HepG2 (cell line): ENCODE results near the gene PSMG3. TPM values are rescaled to one million over a fixed set of nuclear protein-coding genes. Genes with fewer than 3 reads are reported as not detected.
A peak's percentile ranks its signal among the peaks of the same experiment; 100 is the strongest.

Source experiments
- AHR ChIP-seq: IDR thresholded peaks from 2 replicates; pipeline ENCODE4 v1.6.1; 2018; ENCODE audit warnings: missing genetic modification reagents, missing compliant biosample characterization
- CBFB ChIP-seq: sonication (generic); formaldehyde crosslinking; IDR thresholded peaks from 2 replicates; pipeline ENCODE4 v1.4.0; 2020; ENCODE audit warnings: missing genetic modification reagents
- EEA1 ChIP-seq: sonication (generic); formaldehyde crosslinking; IDR thresholded peaks from 2 replicates; pipeline ENCODE4 v1.5.1; 2020; ENCODE audit warnings: mild to moderate bottlenecking, missing genetic modification reagents, borderline replicate concordance
- EZH2 ChIP-seq: conservative IDR thresholded peaks from 2 replicates; pipeline ENCODE4 v1.6.1; 2012; ENCODE audit warnings: mild to moderate bottlenecking, low read depth, low read length, moderate library complexity
- GATAD1 ChIP-seq: IDR thresholded peaks from 2 replicates; pipeline ENCODE4 v1.6.1; 2016; ENCODE audit warnings: missing genetic modification reagents, missing compliant biosample characterization
- HNF4G ChIP-seq, 2 experiments: sonication (generic) in 1 of 2; formaldehyde crosslinking in 1 of 2; IDR thresholded peaks; 2 replicates each; pipeline versions ENCODE4 v1.4.0 to v1.6.1; 2011 to 2020; ENCODE audit warnings: borderline replicate concordance in 2 of 2, low read depth in 2 of 2, mild to moderate bottlenecking in 2 of 2, low read length in 1 of 2, missing genetic modification reagents in 1 of 2, moderate library complexity in 1 of 2
- KAT8 ChIP-seq: IDR thresholded peaks from 2 replicates; pipeline ENCODE4 v1.6.1; 2016; ENCODE audit warnings: missing genetic modification reagents, missing compliant biosample characterization
- PRDM10 ChIP-seq: sonication (generic); formaldehyde crosslinking; IDR thresholded peaks from 2 replicates; pipeline ENCODE4 v1.4.0; 2020; ENCODE audit warnings: low read depth, missing genetic modification reagents
- RBFOX2 ChIP-seq: fragments of 200-400 bp; formaldehyde crosslinking; IDR thresholded peaks from 2 replicates; pipeline ENCODE4 v1.6.1; 2017; ENCODE audit warnings: low read depth, mild to moderate bottlenecking, low read length
- SIX1 ChIP-seq: sonication (generic); formaldehyde crosslinking; IDR thresholded peaks from 2 replicates; pipeline ENCODE4 v1.4.0; 2020; ENCODE audit warnings: missing genetic modification reagents, borderline replicate concordance
- TAF1 ChIP-seq: sonication (generic); formaldehyde crosslinking; IDR thresholded peaks from 2 replicates; pipeline ENCODE4 v1.4.0; 2020; ENCODE audit warnings: missing genetic modification reagents
- TARDBP ChIP-seq: sonication (generic); formaldehyde crosslinking; IDR thresholded peaks from 2 replicates; pipeline ENCODE4 v1.8.0; 2022; ENCODE audit warnings: mild to moderate bottlenecking, missing genetic modification reagents
- TEF ChIP-seq: sonication (generic); formaldehyde crosslinking; IDR thresholded peaks from 2 replicates; pipeline ENCODE4 v1.5.0; 2020; ENCODE audit warnings: missing genetic modification reagents
- ZBTB26 ChIP-seq: IDR thresholded peaks from 2 replicates; pipeline ENCODE4 v1.6.1; 2016; ENCODE audit warnings: missing compliant biosample characterization, missing genetic modification reagents, borderline replicate concordance
- ZNF331 ChIP-seq: sonication (generic); formaldehyde crosslinking; IDR thresholded peaks from 2 replicates; pipeline ENCODE4 v1.4.0; 2020; ENCODE audit warnings: missing genetic modification reagents
- ZNF343 ChIP-seq: sonication (generic); formaldehyde crosslinking; IDR thresholded peaks from 2 replicates; pipeline ENCODE4 v1.4.0; 2020; ENCODE audit warnings: mild to moderate bottlenecking, missing genetic modification reagents
- ZNF354B ChIP-seq: sonication (generic); formaldehyde crosslinking; IDR thresholded peaks from 2 replicates; pipeline ENCODE4 v1.8.0; 2022; ENCODE audit warnings: mild to moderate bottlenecking, missing genetic modification reagents
- ZNF530 ChIP-seq: sonication (generic); formaldehyde crosslinking; IDR thresholded peaks from 2 replicates; pipeline ENCODE4 v1.5.0; 2020; ENCODE audit warnings: low read depth, mild to moderate bottlenecking, missing genetic modification reagents
- ZNF691 ChIP-seq: sonication (generic); formaldehyde crosslinking; IDR thresholded peaks from 2 replicates; pipeline ENCODE4 v1.4.0; 2020; ENCODE audit warnings: missing genetic modification reagents, low read depth, mild to moderate bottlenecking, borderline replicate concordance
- ZSCAN12 ChIP-seq: sonication (generic); formaldehyde crosslinking; IDR thresholded peaks from 2 replicates; pipeline ENCODE4 v1.9.0; 2021; ENCODE audit warnings: mild to moderate bottlenecking, missing genetic modification reagents
- polyA plus RNA-seq, 8 experiments: library from polyadenylated mRNA; depleted of rRNA in 3 of 8; stranded (reverse) in 7 of 8; unstranded in 1 of 8; fragments of >200 nt; fragmentation: Illumina TruSeq in 4 of 8; extraction: Trizol in 4 of 8; gene quantifications; 2 replicates each; pipeline versions ENCODE4 v1.2.1 to v1.2.3, GENCODE V29; 2011 to 2016; ENCODE audit warnings: low read depth in 4 of 8, missing spikeins in 1 of 8, mixed read lengths in 1 of 8; ENCODE audit not compliant: insufficient read depth in 1 of 8
- total RNA-seq, 5 experiments: library from RNA; depleted of rRNA; stranded (reverse); fragments of >200 nt; fragmentation: Illumina TruSeq; extraction: Trizol; gene quantifications; 2 replicates each; pipeline ENCODE4 v1.2.3, GENCODE V29; 2016; ENCODE audit warnings: low read depth in 1 of 5

PSMG3 gene
- total and polyA plus RNA-seq, 2 of the 13 experiments (the other 11 are each of a cell fraction or from before 2014, with no cell fraction given), result 29.6 to 48.4 TPM

GRCh38 chr7:1569833-1570632 lies at the start of gene PSMG3 (continued):
- TF ChIP-seq GATAD1 (CRISPR knock-in tag) (peak; percentile 95), CBFB (CRISPR knock-in tag) (peak; percentile 83; the same call in 1 of the 2 replicates), TARDBP (CRISPR knock-in tag) (0 out of 2 replicates have a peak, but pooled peaks have one; percentile 28), ZNF354B (CRISPR knock-in tag) (0 out of 2 replicates have a peak, but pooled peaks have one; percentile 26), TAF1 (CRISPR knock-in tag) (peak; percentile 81), PRDM10 (CRISPR knock-in tag) (peak; percentile 57; the same call in 1 of the 2 replicates), ZNF691 (CRISPR knock-in tag) (peak; percentile 72; the same call in 1 of the 2 replicates), RBFOX2 (peak; percentile 93), ZNF331 (CRISPR knock-in tag) (peak; percentile 69; the same call in 1 of the 2 replicates), ZBTB26 (CRISPR knock-in tag) (no peak), KAT8 (CRISPR knock-in tag) (peak; percentile 96), SIX1 (CRISPR knock-in tag) (0 out of 2 replicates have a peak, but pooled peaks have one; percentile 9), HNF4G (IDR thresholded peaks at IDR 0.05; ENCODE audit: borderline replicate concordance, low read depth, low read length) (peak; percentile 39), HNF4G (CRISPR knock-in tag; IDR thresholded peaks at IDR 0.05; ENCODE audit: borderline replicate concordance, low read depth) (0 out of 2 replicates have a peak, but pooled peaks have one; percentile 18), ZSCAN12 (CRISPR knock-in tag) (peak; percentile 26; the same call in 1 of the 2 replicates), EEA1 (CRISPR knock-in tag) (peak; percentile 60; the same call in 1 of the 2 replicates), ZNF343 (peak; percentile 56; the same call in 1 of the 2 replicates), EZH2 (no peak), AHR (CRISPR knock-in tag) (no peak; the same call in 1 of the 2 replicates), TEF (CRISPR knock-in tag) (no peak), ZNF530 (CRISPR knock-in tag) (no peak)
